ENCODE measurements around the gene THRB.

GRCh38 chr3:24288496-24289236 is 206.0 kb downstream of the THRB start:
- TF ChIP-seq POLR2A (IDR thresholded peaks at IDR 0.05) (no peak), POLR2AphosphoS5 (IDR thresholded peaks at IDR 0.05; ENCODE audit: insufficient read depth in 1 of 2, low read depth in 1 of 2) (no peak)

Data from vagina (tissue), 2 donors.